Measurements from ENCODE around the gene MAP3K21.

- TF ChIP-seq RARB (CRISPR knock-in tag; IDR thresholded peaks at IDR 0.05) (no peak), ARNTL (CRISPR knock-in tag; IDR thresholded peaks at IDR 0.05; ENCODE audit: borderline replicate concordance, low read depth) (no peak), SNAI2 (CRISPR knock-in tag; IDR thresholded peaks at IDR 0.05) (no peak), GLIS3 (CRISPR knock-in tag; IDR thresholded peaks at IDR 0.05) (no peak), CSDC2 (CRISPR knock-in tag; IDR thresholded peaks at IDR 0.05) (no peak), ZFP30 (CRISPR knock-in tag; IDR thresholded peaks at IDR 0.05) (no peak)
- TF ChIP-seq, protein P1, sequence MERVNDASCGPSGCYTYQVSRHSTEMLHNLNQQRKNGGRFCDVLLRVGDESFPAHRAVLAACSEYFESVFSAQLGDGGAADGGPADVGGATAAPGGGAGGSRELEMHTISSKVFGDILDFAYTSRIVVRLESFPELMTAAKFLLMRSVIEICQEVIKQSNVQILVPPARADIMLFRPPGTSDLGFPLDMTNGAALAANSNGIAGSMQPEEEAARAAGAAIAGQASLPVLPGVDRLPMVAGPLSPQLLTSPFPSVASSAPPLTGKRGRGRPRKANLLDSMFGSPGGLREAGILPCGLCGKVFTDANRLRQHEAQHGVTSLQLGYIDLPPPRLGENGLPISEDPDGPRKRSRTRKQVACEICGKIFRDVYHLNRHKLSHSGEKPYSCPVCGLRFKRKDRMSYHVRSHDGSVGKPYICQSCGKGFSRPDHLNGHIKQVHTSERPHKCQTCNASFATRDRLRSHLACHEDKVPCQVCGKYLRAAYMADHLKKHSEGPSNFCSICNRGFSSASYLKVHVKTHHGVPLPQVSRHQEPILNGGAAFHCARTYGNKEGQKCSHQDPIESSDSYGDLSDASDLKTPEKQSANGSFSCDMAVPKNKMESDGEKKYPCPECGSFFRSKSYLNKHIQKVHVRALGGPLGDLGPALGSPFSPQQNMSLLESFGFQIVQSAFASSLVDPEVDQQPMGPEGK (CRISPR knock-in tag; IDR thresholded peaks at IDR 0.05; ENCODE audit: borderline replicate concordance), result no peak
- TF ChIP-seq, protein P2, sequence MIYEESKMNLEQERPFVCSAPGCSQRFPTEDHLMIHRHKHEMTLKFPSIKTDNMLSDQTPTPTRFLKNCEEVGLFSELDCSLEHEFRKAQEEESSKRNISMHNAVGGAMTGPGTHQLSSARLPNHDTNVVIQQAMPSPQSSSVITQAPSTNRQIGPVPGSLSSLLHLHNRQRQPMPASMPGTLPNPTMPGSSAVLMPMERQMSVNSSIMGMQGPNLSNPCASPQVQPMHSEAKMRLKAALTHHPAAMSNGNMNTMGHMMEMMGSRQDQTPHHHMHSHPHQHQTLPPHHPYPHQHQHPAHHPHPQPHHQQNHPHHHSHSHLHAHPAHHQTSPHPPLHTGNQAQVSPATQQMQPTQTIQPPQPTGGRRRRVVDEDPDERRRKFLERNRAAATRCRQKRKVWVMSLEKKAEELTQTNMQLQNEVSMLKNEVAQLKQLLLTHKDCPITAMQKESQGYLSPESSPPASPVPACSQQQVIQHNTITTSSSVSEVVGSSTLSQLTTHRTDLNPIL (CRISPR knock-in tag; IDR thresholded peaks at IDR 0.05; ENCODE audit: low read depth), result no peak
These were observed 52.4 kb downstream of the MAP3K21 start for GRCh38 chr1:233379869-233380438.

Measured in SK-N-SH treated with all-trans-retinoic acid at 6 μM for 48 hours (cell line).